GM21619 (cell line): ENCODE measurements around the gene SPRY2.

Experiments
- ATAC-seq: cut with Tn5 transposase; IDR thresholded peaks from one replicate; pipeline ENCODE4 v1.9.1; 2021; ENCODE audit not compliant: unreplicated experiment

SPRY2 gene

DNA sequence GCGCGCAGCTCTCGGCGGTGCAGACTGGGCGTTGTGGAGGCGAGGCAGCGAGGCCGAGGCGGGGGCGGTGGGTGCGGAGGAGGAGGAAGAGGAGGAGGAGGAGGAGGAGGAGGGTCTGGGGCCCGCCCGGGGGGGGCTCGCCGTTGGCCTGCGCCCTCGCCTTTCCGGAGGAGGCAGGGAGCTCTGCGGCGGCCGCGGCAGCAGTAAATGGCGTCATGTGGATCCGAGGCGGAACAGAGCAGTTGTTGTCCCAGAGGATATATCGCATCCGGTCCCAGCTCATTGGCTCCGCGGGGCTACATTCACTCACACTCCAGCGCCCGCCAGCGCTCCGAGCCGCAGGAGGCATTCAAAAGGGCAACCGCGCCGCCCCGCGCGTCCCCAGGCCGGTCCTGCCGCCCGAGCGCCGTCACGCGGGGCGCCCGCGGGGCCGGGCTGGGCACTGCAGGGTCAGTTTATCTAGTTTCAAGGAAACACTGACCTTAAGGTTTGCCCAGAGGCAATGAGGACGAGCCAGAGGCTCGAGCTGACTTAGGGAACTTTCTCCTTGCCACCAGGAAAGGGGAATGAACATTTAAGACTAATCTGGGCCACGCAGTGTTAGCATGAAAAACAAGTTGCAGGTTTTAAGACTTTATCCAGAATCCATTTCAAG lies at the start of gene SPRY2:
TSS of gene SPRY2 (minus strand) at position 26 of the 655 bp plus-strand sequence. CDS start 3,421 bp downstream, outside the sequence.
- peak; percentile 53 for ATAC-seq

GRCh38 chr13:80390338-80390737 lies 49.4 kb upstream of the SPRY2 start:
- no peak for ATAC-seq

- no peak for ATAC-seq
Measured at GRCh38 chr13:80389073-80390038, 48.4 kb upstream of the SPRY2 start.

- ATAC-seq: no peak
Measured at GRCh38 chr13:80388506-80388905, 47.6 kb upstream of the SPRY2 start.

GRCh38 chr13:80386592-80386991 lies 45.7 kb upstream of the SPRY2 start:
- ATAC-seq: no peak

DNA sequence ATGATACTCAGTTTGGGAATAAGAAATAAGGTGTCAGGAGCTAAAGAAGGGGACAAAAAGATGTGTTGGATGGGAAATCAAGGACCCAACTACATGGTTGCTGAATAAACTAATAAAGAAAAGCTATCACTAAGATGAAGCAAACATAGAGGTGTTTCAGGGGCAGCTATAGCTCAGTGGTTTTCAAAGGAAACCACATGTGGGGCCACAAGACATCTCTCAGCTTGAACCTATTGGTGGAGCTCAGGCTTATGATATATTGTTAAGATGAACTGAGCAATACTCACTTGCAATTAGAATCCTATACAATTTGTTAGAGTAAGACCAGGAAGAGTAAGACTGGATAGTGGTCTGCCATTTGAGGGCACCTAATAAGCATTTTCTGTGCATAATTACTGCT lies 45.1 kb upstream of the SPRY2 start:
- ATAC-seq: no peak

GRCh38 chr13:80382576-80382975 lies 41.6 kb upstream of the SPRY2 start:
- no peak for ATAC-seq

GRCh38 chr13:80379245-80379644 lies 38.3 kb upstream of the SPRY2 start:
- no peak for ATAC-seq

GRCh38 chr13:80376554-80376953 lies 35.6 kb upstream of the SPRY2 start:
- no peak for ATAC-seq

DNA sequence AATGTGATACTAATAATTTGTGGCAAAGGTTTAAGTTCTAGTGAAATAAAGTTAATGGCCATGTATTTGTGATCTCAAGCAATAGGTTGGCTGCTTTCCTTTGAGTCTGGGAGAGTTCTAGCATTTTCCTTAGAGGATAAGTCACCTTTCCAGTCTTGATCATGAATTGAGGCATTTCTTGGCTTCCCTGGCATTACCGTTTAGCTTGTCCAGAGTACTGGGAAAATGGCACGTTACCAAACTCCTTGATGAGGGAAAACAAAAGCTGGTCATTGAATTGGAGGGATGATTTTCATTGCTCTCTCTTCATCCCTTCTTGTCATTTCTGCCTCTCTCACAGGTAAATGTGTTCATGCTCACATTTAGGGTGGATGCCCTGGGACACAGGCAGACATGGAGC lies 34.0 kb upstream of the SPRY2 start:
- no peak for ATAC-seq

- no peak for ATAC-seq
Measured at GRCh38 chr13:80374444-80374843, 33.5 kb upstream of the SPRY2 start.

GRCh38 chr13:80371840-80372509 lies 31.0 kb upstream of the SPRY2 start:
- no peak for ATAC-seq

GRCh38 chr13:80367473-80367872 lies 26.5 kb upstream of the SPRY2 start:
- ATAC-seq: no peak

DNA sequence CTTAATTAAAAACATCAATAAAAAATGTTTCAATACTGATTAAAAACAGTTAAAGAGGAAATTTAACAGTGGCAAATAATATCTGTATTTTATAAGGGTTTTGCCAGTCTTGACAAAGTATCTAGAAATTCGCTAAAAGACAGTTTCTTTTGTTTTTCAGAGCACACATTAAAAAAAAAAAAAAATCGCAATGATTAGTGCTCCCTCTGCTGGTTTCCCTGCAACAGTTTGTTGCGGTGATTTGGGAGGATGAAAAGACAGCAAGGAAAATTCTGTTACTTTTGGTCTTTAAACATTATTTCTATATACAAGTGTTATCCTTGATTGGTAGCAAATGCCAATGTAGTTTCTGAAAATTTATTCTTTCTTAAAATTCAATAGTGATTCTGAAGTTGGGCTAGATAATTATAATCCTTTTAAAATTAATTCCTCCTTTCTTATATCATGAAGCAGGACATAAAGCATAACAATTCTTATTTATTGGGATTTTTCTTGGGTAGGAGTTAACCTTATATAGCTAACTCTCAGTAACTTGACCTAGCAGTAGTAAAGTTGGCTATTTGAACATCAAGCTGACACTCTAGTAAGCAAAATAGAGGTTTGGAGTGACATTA lies 23.1 kb upstream of the SPRY2 start:
- ATAC-seq: no peak

GRCh38 chr13:80362481-80362880 lies 21.6 kb upstream of the SPRY2 start:
- no peak for ATAC-seq

- ATAC-seq: peak; percentile 92
Measured at GRCh38 chr13:80361883-80362327, 21.0 kb upstream of the SPRY2 start.

DNA sequence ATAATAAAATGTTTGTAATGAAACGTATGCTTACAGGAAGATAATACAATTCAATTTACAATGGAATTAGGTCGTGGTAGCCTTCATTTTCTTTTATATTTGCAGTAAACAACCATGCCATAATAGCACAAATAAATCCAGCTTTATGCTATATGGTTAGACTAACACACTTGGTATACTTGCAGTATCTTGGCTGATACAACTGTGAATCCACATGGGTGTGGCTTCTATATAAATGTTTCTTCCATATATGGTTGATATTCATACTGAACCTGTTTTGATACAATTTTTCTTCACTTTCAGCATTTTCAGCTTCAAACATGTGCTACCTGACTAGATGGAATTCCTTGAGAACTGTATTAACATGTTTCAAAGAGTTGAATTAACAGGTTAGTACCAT lies 20.4 kb upstream of the SPRY2 start:
- no peak for ATAC-seq

- ATAC-seq: no peak
Measured at GRCh38 chr13:80360453-80360800, 19.5 kb upstream of the SPRY2 start.

GRCh38 chr13:80359778-80360452 lies 19.0 kb upstream of the SPRY2 start:
- no peak for ATAC-seq

- ATAC-seq: no peak
Measured at GRCh38 chr13:80359414-80359777, 18.5 kb upstream of the SPRY2 start.
